Panc1 (cell line): ENCODE results near the gene RAMP1.

ENCODE experiments used
- CTCF ChIP-seq: fragments of 450-650 bp; IDR thresholded peaks from 2 replicates; pipeline ENCODE4 v1.5.1; 2017; ENCODE audit warnings: mild to moderate bottlenecking
- POLR2AphosphoS5 ChIP-seq: IDR thresholded peaks from 2 replicates; pipeline ENCODE4 v1.6.1; 2012; ENCODE audit warnings: mild to moderate bottlenecking, low read depth, low read length, moderate library complexity
- SIN3A ChIP-seq: IDR thresholded peaks from 2 replicates; pipeline ENCODE4 v1.6.1; 2012; ENCODE audit warnings: low read depth, mild to moderate bottlenecking, low read length, moderate library complexity, borderline replicate concordance; ENCODE audit not compliant: insufficient read depth
- TCF7L2 ChIP-seq: IDR thresholded peaks from 2 replicates; pipeline ENCODE4 v1.6.1; 2011; ENCODE audit warnings: mild to moderate bottlenecking, low read depth, low read length, inconsistent platforms
- TF ChIP-seq, protein P1 (sequence below), 2 experiments: IDR thresholded peaks; 2 replicates each; pipeline ENCODE4 v1.6.1; 2011 to 2012; ENCODE audit warnings: low read depth in 2 of 2, control low read depth in 1 of 2, low read length in 1 of 2, mild to moderate bottlenecking in 1 of 2, moderate library complexity in 1 of 2; ENCODE audit not compliant: insufficient read depth in 1 of 2

GRCh38 chr2:237952851-237953250 is 93.4 kb downstream of the RAMP1 start:
- TF ChIP-seq CTCF (no peak), POLR2AphosphoS5 (no peak), SIN3A (no peak), TCF7L2 (no peak)
- TF ChIP-seq, protein P1, sequence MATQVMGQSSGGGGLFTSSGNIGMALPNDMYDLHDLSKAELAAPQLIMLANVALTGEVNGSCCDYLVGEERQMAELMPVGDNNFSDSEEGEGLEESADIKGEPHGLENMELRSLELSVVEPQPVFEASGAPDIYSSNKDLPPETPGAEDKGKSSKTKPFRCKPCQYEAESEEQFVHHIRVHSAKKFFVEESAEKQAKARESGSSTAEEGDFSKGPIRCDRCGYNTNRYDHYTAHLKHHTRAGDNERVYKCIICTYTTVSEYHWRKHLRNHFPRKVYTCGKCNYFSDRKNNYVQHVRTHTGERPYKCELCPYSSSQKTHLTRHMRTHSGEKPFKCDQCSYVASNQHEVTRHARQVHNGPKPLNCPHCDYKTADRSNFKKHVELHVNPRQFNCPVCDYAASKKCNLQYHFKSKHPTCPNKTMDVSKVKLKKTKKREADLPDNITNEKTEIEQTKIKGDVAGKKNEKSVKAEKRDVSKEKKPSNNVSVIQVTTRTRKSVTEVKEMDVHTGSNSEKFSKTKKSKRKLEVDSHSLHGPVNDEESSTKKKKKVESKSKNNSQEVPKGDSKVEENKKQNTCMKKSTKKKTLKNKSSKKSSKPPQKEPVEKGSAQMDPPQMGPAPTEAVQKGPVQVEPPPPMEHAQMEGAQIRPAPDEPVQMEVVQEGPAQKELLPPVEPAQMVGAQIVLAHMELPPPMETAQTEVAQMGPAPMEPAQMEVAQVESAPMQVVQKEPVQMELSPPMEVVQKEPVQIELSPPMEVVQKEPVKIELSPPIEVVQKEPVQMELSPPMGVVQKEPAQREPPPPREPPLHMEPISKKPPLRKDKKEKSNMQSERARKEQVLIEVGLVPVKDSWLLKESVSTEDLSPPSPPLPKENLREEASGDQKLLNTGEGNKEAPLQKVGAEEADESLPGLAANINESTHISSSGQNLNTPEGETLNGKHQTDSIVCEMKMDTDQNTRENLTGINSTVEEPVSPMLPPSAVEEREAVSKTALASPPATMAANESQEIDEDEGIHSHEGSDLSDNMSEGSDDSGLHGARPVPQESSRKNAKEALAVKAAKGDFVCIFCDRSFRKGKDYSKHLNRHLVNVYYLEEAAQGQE (IDR thresholded peaks at IDR 0.05; ENCODE audit: insufficient read depth in 1 of 2, low read depth in 2 of 2, low read length in 1 of 2): no peak
